BJ (cell line): ENCODE results near the gene CCDC71L. TPM values are rescaled to one million over a fixed set of nuclear protein-coding genes. Genes with fewer than 3 reads are reported as not detected.

Source experiments
- CTCF ChIA-PET: fragments of 350-600 bp; formaldehyde crosslinking; extraction: SDS; loops from one replicate; lab custom pipeline; 2021; ENCODE audit warnings: antibody characterized with exemption, inconsistent platforms; lab: Yijun Ruan, JAX
- POLR2A ChIA-PET: fragments of 300-600 bp; sonication (Branson Sonifier 250); formaldehyde crosslinking; extraction: SDS; loops from one replicate; lab custom pipeline; 2021; ENCODE audit warnings: antibody characterized with exemption; lab: Charles Lee
- DNase-seq: peaks from one replicate; pipeline ENCODE4 v3.0.0-alpha.2; 2011; ENCODE audit warnings: low read depth
- H3K27me3 ChIP-seq: 2 replicates; pipeline ENCODE4 v1.6.0; 2011; ENCODE audit warnings: low read length; ENCODE audit not compliant: control insufficient read depth, insufficient read depth
- H3K36me3 ChIP-seq: 2 replicates; pipeline ENCODE4 v1.5.1; 2011; ENCODE audit warnings: low read length; ENCODE audit not compliant: control insufficient read depth, insufficient read depth
- H3K4me3 ChIP-seq: 2 replicates; pipeline ENCODE4 v1.5.1; 2011; ENCODE audit warnings: low read depth, mild to moderate bottlenecking, control low read depth, low read length
- polyA plus RNA-seq: library from polyadenylated mRNA; depleted of rRNA; stranded (reverse); fragments of >200 nt; gene quantifications from 2 replicates; pipeline ENCODE4 v1.2.3, GENCODE V29; 2011
- TF ChIP-seq, protein P1 (sequence below): IDR thresholded peaks from 2 replicates; pipeline ENCODE4 v1.5.1; 2011; ENCODE audit warnings: low read depth, mild to moderate bottlenecking, control low read depth, inconsistent platforms, low read length, moderate library complexity; ENCODE audit not compliant: insufficient read depth

Gene CCDC71L
- polyA plus RNA-seq, 1 experiment, result 39.3 TPM

DNA sequence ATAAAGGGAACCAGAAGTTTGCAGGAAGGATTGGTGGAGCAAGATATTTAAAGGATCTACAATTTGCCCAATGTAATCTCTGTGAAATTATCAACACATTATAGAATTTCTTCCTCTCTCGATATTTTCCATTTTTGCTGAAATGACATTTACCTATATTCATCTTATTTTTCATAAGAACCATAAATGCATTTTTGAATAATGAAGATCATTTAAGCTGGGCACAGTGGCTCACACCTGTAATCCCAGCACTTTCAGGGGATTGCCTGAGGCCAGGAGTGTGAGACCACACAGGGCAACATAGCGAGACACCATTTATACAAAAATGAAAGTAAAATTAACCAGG is 37.7 kb downstream of the CCDC71L start:
- H3K27me3 ChIP-seq, result no peaks in the 10 kb centered on the region
- TF ChIP-seq, protein P1, sequence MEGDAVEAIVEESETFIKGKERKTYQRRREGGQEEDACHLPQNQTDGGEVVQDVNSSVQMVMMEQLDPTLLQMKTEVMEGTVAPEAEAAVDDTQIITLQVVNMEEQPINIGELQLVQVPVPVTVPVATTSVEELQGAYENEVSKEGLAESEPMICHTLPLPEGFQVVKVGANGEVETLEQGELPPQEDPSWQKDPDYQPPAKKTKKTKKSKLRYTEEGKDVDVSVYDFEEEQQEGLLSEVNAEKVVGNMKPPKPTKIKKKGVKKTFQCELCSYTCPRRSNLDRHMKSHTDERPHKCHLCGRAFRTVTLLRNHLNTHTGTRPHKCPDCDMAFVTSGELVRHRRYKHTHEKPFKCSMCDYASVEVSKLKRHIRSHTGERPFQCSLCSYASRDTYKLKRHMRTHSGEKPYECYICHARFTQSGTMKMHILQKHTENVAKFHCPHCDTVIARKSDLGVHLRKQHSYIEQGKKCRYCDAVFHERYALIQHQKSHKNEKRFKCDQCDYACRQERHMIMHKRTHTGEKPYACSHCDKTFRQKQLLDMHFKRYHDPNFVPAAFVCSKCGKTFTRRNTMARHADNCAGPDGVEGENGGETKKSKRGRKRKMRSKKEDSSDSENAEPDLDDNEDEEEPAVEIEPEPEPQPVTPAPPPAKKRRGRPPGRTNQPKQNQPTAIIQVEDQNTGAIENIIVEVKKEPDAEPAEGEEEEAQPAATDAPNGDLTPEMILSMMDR, result no peak
- CTCF ChIA-PET, result interaction anchor here (1.2 to 1.3 kb wide), 2 partner anchors 10 to 446 kb away, joined by 3 to 5 read pairs; no protein-coding TSS in a partner anchor
- POLR2A ChIA-PET, result no interaction called here
- DNase-seq, result no peak
- peaks cover 3% of the 10 kb centered on the region; the same call in 1 of the 2 replicates for H3K36me3 ChIP-seq
- no peak overlapping the region for H3K4me3 ChIP-seq

DNA sequence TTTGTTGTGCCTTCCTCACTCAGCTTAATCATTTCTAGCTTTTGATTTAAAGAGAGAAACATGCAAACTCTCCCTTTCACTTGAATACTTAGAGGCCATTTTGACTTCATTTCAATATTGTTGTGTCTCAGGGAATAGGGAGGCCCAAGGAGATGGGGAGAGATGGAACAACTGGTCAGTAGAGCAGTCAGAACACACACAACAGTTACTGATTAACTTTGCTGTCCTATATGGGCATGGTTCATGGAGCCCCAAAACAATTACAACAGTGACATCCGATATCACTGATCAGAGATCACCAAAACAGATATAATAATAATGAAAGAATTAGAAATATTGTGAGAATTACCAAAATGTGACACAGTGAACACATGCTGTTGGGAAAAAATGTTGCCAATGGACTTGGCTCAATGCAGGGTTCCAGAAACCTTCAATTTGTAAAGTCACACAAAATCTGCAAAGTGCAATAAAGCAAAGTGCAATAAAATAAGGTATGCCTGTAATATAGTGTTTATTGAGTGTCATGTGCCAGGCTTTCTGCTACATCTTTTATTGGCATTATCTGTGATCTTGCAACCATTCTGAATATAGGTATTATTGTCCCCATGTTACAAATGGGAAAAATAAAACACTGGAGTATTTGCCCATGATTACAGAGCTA is 38.2 kb downstream of the CCDC71L start:
- TF ChIP-seq, protein P1, result no peak
- POLR2A ChIA-PET, result no interaction called here
- no peak for DNase-seq
- Histone ChIP-seq H3K27me3 (no peaks in the 10 kb centered on the region), H3K4me3 (no peak overlapping the region), H3K36me3 (peaks cover 3% of the 10 kb centered on the region; the same call in 1 of the 2 replicates)
- CTCF ChIA-PET, result interaction anchor here (1.1 to 1.3 kb wide), 2 partner anchors 80 to 113 kb away, joined by 3 to 5 read pairs; no protein-coding TSS in a partner anchor

DNA sequence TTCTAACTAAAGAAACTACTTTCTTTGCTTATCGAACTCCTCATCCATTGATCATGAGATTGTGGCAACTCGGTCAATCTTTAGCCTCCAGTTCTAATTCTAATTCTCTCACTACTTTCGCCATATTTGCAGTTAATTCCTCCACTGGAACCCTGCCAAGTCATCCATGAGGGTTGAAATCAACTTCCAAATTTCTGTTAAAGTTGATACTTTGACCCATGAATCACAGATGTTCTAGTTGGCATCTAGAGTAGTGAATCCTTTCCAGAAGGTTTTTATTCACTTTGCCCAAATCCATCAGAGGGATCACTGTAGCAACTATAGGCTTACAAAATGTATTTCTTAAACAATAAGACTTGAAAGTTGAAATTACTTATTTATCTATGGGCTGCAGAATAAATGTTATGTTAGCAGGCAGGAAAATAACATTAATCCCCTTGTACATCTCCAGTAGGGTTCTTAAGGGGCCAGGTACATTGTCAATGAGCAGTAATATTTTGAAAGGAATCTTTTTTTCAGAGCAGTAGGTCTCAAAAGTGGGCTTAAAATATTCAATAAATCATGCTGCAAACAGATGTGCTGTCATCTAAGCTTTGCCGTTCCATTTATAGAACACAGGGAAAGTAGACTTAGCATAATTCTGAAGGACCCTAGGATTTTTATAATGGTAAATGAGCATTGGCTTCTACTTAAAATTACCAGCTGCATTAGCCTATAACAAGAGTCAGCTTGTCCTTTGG is 39.4 kb downstream of the CCDC71L start:
- Histone ChIP-seq H3K4me3 (no peak overlapping the region), H3K27me3 (no peaks in the 10 kb centered on the region), H3K36me3 (no peaks in the 10 kb centered on the region)
- POLR2A ChIA-PET, result no interaction called here
- TF ChIP-seq, protein P1, result no peak
- DNase-seq, result no peak
- CTCF ChIA-PET, result interaction anchor here (1.1 to 1.3 kb wide), 2 partner anchors 78 to 115 kb away, joined by 3 to 5 read pairs; no protein-coding TSS in a partner anchor

GRCh38 chr7:106620676-106621075 is 40.3 kb downstream of the CCDC71L start:
- TF ChIP-seq, protein P1, result no peak
- Histone ChIP-seq H3K27me3 (no peaks in the 10 kb centered on the region), H3K4me3 (no peak overlapping the region), H3K36me3 (no peaks in the 10 kb centered on the region)
- CTCF ChIA-PET, result no interaction called here
- DNase-seq, result no peak
- POLR2A ChIA-PET, result no interaction called here

GRCh38 chr7:106620034-106620433 is 40.9 kb downstream of the CCDC71L start:
- Histone ChIP-seq H3K4me3 (no peak overlapping the region), H3K36me3 (no peaks in the 10 kb centered on the region), H3K27me3 (no peaks in the 10 kb centered on the region)
- CTCF ChIA-PET, result no interaction called here
- DNase-seq, result no peak
- TF ChIP-seq, protein P1, result no peak
- POLR2A ChIA-PET, result no interaction called here
